ENCODE data around the gene TCERG1L. TPM values are rescaled to one million over a fixed set of nuclear protein-coding genes. Genes with fewer than 3 reads are reported as not detected.
"Not testable (repeated sequence)": the region's sequence is repeated elsewhere in the genome, so short reads cannot be mapped to it uniquely, and the experiment has no call there.

TCERG1L gene
- total and polyA plus RNA-seq, 2 experiments from 2014 or later = 0.47 to 0.73 TPM

DNA sequence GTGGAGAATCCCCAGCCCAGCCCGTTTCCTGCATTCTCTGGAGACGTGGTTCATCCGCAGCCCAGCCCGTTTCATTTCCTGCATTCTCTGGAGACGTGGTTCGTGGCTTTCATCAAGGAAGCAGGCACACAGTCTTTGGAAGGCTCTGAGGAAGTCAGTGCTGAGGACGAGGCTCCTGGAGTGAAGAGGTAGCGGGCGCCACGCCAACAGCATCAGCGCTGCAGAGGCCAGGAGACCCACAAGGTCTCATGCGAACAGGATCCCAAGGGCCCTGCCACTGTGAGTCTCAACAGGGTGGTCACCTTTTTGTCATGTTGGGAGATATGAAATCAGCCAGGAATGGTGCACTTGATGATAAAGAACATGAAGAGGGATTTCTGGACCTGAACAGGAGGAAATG, 12.4 kb upstream of the TCERG1L start:
- WGBS (ENCODE audit: low lambda C conversion rate, missing lambda C conversion rate) = 80% methylated on average over 12 of the region's 12 CpGs
- peaks cover 55% of the 10 kb centered on the region for H3K27me3 ChIP-seq
- TF ChIP-seq EZH2phosphoT487 (IDR thresholded peaks at IDR 0.05; ENCODE audit: low read depth, severe bottlenecking, unreplicated experiment) = no peak
- TF ChIP-seq, protein P1, sequence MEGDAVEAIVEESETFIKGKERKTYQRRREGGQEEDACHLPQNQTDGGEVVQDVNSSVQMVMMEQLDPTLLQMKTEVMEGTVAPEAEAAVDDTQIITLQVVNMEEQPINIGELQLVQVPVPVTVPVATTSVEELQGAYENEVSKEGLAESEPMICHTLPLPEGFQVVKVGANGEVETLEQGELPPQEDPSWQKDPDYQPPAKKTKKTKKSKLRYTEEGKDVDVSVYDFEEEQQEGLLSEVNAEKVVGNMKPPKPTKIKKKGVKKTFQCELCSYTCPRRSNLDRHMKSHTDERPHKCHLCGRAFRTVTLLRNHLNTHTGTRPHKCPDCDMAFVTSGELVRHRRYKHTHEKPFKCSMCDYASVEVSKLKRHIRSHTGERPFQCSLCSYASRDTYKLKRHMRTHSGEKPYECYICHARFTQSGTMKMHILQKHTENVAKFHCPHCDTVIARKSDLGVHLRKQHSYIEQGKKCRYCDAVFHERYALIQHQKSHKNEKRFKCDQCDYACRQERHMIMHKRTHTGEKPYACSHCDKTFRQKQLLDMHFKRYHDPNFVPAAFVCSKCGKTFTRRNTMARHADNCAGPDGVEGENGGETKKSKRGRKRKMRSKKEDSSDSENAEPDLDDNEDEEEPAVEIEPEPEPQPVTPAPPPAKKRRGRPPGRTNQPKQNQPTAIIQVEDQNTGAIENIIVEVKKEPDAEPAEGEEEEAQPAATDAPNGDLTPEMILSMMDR (IDR thresholded peaks at IDR 0.05; ENCODE audit: poor library complexity) = no peak
- TF ChIP-seq EZH2 (IDR thresholded peaks at IDR 0.05; ENCODE audit: borderline replicate concordance) = no peak

DNA sequence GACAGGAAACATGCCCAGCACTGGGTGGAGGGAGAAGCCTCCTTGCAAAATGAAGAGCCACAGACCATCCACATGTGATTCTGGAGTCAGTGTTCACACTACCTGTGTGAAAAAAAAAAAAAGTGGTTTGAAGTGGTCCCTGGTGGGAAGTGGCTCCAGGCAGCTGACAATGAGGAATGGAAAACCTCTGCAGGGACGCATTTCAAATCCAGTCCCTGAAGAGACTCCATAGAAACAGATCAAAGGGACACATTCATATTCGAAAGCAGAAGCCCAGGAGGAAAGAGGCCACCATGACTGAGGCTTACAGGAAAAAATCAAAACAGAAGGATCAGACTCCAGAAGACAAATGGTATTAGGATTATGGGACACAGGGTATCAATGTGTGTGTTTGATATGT, 11.5 kb upstream of the TCERG1L start:
- no peak for DNase-seq (ENCODE audit: low spot score)
- no peak overlapping the region for H3K4me2 ChIP-seq
- H3K27me3 ChIP-seq = peaks cover 49% of the 10 kb centered on the region
- no peaks in the 10 kb centered on the region for H3K36me3 ChIP-seq (replicated peaks; ENCODE audit: insufficient read depth, low read depth)
- H3K9me3 ChIP-seq (ENCODE audit: low read depth) = no peaks in the 10 kb centered on the region
- H3K79me2 ChIP-seq = no peaks in the 10 kb centered on the region
- H3K9me2 ChIP-seq (replicated peaks; ENCODE audit: insufficient read depth) = no peaks in the 10 kb centered on the region
- no peak overlapping the region for H3K27ac ChIP-seq
- no peak overlapping the region for H3K4me3 ChIP-seq
- no peaks in the 10 kb centered on the region for H3K4me1 ChIP-seq (ENCODE audit: insufficient read depth)
- no peak overlapping the region for H2AFZ ChIP-seq
- WGBS (ENCODE audit: low lambda C conversion rate, missing lambda C conversion rate) = 65% methylated on average over 2 of the region's 2 CpGs
- H4K20me1 ChIP-seq (ENCODE audit: insufficient read depth, poor library complexity, severe bottlenecking) = no peaks in the 10 kb centered on the region
- TF ChIP-seq, protein P1 (IDR thresholded peaks at IDR 0.05; ENCODE audit: poor library complexity) = no peak
- TF ChIP-seq EZH2 (IDR thresholded peaks at IDR 0.05; ENCODE audit: borderline replicate concordance) (no peak), EZH2phosphoT487 (IDR thresholded peaks at IDR 0.05; ENCODE audit: low read depth, severe bottlenecking, unreplicated experiment) (no peak)

More for the DNA sequence above, 12.4 kb upstream of the TCERG1L start:
- H3K79me2 ChIP-seq = no peaks in the 10 kb centered on the region
- no peak for DNase-seq (ENCODE audit: low spot score)
- H3K36me3 ChIP-seq (replicated peaks; ENCODE audit: insufficient read depth, low read depth) = no peaks in the 10 kb centered on the region
- H3K4me3 ChIP-seq = no peak overlapping the region
- H3K27ac ChIP-seq = no peak overlapping the region
- H3K9me2 ChIP-seq (replicated peaks; ENCODE audit: insufficient read depth) = no peaks in the 10 kb centered on the region
- H3K4me1 ChIP-seq (ENCODE audit: insufficient read depth) = no peaks in the 10 kb centered on the region
- no peaks in the 10 kb centered on the region for H4K20me1 ChIP-seq (ENCODE audit: insufficient read depth, poor library complexity, severe bottlenecking)
- H2AFZ ChIP-seq = no peak overlapping the region
- no peaks in the 10 kb centered on the region for H3K9me3 ChIP-seq (ENCODE audit: low read depth)
- H3K4me2 ChIP-seq = no peak overlapping the region

DNA sequence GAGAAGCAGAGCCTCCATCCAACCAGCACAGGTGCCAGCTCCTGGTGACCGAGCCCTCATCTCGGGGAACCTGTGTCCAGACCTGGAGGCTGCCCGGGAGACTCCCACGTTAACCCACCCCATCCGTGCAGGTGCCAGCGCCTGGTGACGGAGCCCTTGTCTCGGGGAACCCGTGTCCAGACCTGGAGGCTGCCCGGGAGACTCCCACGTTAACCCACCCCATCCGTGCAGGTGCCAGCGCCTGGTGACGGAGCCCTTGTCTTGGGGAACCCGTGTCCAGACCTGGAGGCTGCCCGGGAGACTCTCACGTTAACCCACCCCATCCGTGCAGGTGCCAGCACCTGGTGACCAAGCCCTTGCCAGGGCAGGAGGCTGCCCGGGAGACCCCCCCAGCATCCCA, 11.1 kb upstream of the TCERG1L start:
- H3K4me1 ChIP-seq (ENCODE audit: insufficient read depth); H3K4me2 ChIP-seq; H3K4me3 ChIP-seq; H3K79me2 ChIP-seq; H3K36me3 ChIP-seq (replicated peaks; ENCODE audit: insufficient read depth, low read depth); H3K9me3 ChIP-seq (ENCODE audit: low read depth); DNase-seq (ENCODE audit: low spot score); H3K9me2 ChIP-seq (replicated peaks; ENCODE audit: insufficient read depth); H2AFZ ChIP-seq; H3K27ac ChIP-seq; H4K20me1 ChIP-seq (ENCODE audit: insufficient read depth, poor library complexity, severe bottlenecking): not testable (repeated sequence)
- WGBS (ENCODE audit: low lambda C conversion rate, missing lambda C conversion rate) = 82% methylated on average over 13 of the region's 19 CpGs
- H3K27me3 ChIP-seq = peaks cover 49% of the 10 kb centered on the region

DNA sequence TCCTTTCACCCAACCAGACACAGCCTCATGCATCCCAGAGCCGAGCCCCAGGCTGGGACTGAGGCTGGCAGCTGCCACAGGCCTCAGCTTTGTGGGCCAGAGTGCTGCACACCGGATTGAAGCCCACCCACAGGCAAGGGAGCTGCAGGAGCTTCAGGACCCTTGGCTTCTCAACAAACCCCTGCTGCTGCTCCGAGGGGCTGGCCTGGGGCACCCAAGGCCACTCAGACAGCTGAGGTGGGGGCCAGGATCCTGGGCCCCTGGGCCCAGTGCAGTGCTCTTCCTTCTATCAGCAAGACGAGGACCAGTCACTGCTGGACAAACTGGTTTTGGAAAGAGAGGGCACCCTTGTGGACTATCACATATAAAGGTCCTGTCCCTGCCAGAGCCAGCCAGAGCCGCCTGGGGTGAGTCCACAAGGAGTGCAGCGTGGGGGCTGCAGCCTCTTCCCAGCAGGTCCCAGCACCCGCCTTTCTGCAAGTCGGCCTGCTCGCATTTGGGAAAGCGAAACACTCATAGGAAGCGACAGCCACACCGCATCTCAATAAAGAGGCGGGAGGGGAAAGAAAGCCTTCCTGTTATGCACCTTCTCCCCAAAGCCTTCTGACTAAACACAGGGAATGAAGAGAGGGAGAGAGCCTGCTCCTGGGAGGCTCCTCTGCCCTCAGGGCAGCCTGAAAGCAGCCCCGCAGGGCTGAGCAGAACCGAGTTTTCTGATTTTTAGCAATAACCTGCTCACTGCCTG, 9.5 kb upstream of the TCERG1L start:
- H3K79me2 ChIP-seq = no peaks in the 10 kb centered on the region
- TF ChIP-seq EZH2phosphoT487 (IDR thresholded peaks at IDR 0.05; ENCODE audit: low read depth, severe bottlenecking, unreplicated experiment) (no peak), EZH2 (IDR thresholded peaks at IDR 0.05; ENCODE audit: borderline replicate concordance) (no peak)
- TF ChIP-seq, protein P1 (IDR thresholded peaks at IDR 0.05; ENCODE audit: poor library complexity) = no peak
- H3K27me3 ChIP-seq = peaks cover 49% of the 10 kb centered on the region
- no peak overlapping the region for H3K27ac ChIP-seq
- no peak overlapping the region for H3K4me3 ChIP-seq
- H3K9me3 ChIP-seq (ENCODE audit: low read depth) = no peaks in the 10 kb centered on the region
- no peaks in the 10 kb centered on the region for H4K20me1 ChIP-seq (ENCODE audit: insufficient read depth, poor library complexity, severe bottlenecking)
- WGBS (ENCODE audit: low lambda C conversion rate, missing lambda C conversion rate) = 46% methylated on average over 15 of the region's 15 CpGs
- no peaks in the 10 kb centered on the region for H3K36me3 ChIP-seq (replicated peaks; ENCODE audit: insufficient read depth, low read depth)
- H2AFZ ChIP-seq = no peak overlapping the region
- DNase-seq (ENCODE audit: low spot score) = no peak
- H3K4me1 ChIP-seq (ENCODE audit: insufficient read depth) = no peaks in the 10 kb centered on the region
- no peak overlapping the region for H3K4me2 ChIP-seq
- H3K9me2 ChIP-seq (replicated peaks; ENCODE audit: insufficient read depth) = no peaks in the 10 kb centered on the region
